NCI-H345 (cell line): Measurements from ENCODE around the gene ADPRHL1.
"Not testable (repeated sequence)": the region's sequence is repeated elsewhere in the genome, so short reads cannot be mapped to it uniquely, and the experiment has no call there.

ENCODE experiments used
- DNase-seq: peaks from one replicate; lab custom pipeline; 2025; lab: John Stamatoyannopoulos, UW

ADPRHL1 gene

GRCh38 chr13:113455384-113455783, 2.1 kb upstream of the ADPRHL1 start:
- no peak for DNase-seq

DNA sequence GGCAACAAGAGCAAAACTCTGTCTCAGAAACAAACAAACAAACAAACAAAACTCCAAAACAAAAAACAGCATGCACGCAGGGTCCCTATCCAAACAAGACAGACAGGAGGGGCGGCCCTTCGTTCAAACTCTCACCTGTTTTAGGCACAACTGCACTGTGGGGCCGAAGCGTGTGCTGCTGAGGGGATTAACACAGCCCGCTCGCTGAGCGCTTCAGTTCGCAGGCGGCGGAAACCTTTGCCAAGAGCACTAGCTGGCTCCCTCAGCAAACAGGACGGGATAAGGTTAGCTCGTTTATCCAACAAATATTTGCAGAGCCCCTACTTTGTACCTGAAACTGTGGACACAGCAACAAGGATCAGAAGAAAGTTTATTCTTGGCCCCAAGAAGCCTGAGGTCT, 1.6 kb upstream of the ADPRHL1 start:
- DNase-seq: no peak

- no peak for DNase-seq
These were observed 822 bp downstream of the ADPRHL1 start for GRCh38 chr13:113452466-113452865.

DNA sequence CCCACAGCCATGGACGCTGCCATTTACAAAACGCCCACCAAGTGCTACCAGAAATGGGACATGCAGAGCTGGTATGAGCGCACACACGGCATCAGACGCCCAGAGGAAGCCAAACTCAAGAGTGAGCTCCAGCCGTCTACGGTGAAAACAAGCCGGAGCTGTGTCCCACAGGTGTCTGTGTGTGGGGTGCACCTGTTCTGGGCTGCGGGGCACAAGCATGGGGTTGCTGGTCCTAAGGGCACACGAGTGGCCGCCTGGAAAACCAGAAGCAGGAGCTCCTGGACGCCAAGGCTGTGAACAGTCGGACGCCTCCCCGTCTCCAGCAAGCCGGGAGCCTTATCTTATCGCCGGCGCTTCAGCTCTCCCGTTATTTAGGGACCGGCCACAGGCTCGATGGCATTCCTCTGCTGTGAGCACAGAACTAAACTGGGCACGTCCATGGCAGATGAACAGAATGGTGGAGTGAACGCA, 1.3 kb downstream of the ADPRHL1 start:
- DNase-seq: no peak

DNA sequence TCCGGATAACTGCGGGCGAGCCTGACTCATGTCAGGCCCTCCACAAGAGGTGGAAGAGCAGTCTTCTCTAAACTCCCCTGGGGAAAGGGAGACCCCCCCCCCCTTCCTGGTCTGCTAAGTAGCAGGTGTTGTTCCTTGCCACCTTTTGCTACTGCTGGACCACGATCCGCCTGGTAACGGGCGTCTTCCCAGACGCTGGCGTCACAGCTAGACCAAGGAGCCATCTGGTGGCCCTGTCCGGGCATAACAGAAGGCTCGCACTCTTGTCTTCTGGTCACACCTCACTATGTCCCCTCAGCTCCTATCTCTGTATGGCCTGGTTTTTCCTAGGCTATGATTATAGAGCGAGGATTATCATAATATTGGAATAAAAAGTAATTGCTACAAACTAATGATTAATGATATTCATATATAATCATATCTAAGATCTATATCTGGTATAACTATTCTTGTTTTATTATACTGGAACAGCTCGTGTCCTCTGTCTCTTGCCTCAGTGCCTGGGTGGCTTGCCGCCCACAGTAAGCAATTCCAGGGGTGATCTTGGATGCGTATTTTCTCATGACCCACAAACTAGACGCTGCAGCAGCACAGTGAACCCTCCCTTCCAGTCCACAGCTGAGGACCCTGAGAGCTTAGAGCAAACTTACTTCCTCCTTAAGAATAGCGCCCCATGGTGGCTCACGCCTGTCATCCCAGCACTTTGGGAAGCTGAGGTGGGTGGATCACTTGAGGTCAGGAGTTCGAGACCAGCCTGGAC, 2.2 kb downstream of the ADPRHL1 start:
- peak; percentile 27 for DNase-seq

DNA sequence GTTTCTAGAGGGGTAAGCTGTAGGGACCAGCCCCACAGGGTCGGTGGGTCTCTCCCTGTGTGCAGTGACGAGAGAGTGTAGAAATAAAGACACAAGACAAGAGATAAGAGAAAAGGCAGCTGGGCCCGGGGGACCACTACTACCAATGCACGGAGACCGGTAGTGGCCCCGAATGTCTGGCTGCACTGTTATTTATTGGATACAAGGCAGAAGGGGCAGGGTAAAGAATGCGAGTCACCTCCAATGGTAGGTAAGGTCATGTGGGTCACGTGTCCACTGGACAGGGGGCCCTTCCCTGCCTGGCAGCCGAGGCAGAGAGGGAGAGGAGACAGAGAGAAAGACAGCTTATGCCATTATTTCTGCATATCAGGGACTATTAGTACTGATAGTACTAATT, 2.9 kb downstream of the ADPRHL1 start:
- DNase-seq: not testable (repeated sequence)

DNA sequence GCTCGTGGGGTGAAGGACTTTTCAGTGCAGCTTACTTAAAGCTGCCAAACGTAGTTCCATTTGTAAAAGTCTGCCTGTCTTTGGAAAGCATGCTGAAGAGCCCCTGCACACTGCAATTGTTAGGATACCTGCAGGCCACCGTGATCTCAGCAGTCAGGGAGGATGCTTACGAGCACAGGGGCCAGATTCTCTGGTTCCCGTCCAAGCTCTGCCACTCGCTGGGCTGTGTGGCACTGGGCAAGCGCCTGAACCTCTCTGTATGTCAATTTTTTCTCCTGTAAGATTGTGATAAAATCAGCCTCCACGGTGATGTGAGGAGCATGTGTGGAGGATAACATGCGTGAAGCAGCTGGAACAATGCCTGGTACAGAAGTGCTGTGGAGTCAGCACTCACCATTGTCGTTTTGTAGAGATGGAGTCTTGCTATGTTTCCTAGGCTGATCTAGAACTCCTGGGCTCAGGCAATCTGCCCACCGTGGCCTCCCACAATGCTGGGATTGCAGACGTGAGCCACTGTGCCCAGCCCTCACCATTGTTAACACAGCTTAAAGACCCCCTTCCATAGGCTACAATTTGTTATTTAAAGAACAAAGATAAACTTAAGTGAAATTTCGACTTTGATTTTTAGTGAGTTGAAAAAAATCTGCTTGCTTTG, 3.5 kb downstream of the ADPRHL1 start:
- DNase-seq: no peak

DNA sequence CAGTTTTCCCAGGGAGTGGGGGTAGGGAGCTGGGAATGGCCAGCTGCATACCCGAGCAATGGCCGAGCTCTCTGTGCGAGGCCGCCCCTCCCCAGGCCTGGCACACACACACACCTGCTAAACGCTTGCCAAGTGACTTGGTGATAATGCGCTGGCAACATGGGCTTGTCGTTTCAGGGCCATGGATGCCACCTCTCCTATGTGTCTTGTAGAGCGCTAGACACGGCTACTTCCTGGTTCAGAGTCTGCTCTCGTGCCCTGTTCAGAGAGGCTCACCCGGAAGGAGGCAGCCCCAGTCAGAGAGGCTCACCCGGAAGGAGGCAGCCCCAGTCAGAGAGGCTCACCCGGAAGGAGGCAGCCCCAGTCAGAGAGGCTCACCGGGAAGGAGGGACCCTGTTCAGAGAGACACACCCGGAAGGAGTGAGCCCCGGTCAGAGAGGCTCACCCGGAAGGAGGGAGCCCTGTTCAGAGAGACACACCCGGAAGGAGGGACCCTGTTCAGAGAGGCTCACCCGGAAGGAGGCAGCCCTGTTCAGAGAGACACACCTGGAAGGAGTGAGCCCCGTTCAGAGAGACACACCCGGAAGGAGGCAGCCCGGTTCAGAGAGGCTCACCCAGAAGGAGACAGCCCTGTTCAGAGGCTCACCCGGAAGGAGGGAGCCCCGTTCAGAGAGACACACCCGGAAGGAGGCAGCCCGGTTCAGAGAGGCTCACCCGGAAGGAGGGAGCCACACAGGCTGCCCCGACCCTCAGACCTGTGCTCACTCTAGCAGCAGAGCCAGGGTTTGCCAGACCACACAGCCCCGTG, 4.2 kb downstream of the ADPRHL1 start:
- DNase-seq: peak; percentile 97

- DNase-seq: peak; percentile 38
These were observed 4.8 kb downstream of the ADPRHL1 start for GRCh38 chr13:113448545-113448884.

DNA sequence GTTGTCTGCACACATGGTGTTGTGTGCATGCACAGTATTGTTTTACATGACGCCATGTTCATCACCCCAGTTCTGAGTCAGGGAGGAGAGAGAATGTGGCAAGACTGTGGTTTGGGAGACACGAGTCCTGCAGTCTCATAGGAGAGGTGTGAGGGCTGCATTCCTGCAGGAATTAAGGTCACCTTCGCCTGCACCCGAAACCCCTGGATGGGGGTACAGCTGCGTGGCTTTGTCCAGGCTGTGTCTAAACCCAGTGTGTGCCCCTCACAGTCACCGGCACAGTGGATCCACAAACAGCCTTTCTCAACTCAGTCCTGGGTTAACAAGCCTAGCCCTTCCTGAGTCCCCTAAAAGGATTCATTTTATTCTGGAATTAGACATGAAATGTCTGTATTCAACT, 5.7 kb downstream of the ADPRHL1 start:
- DNase-seq: no peak

DNA sequence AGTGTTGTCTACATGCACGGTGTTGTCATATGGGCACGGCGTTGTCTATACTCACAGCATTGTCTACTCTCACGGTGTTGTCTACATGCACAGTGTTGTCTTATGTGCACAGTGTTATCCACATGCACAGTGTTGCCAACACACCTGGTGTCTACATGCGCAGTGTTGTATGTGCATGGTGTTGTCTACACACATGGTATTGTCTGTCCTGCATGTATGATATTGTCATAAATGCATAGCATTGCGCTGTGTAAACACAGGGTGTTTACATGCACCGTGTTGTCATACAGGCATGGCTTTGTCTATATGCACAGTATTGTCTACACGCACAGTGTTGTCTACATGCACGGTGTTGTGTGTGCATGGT, 6.8 kb downstream of the ADPRHL1 start:
- no peak for DNase-seq

- peak; percentile 78 for DNase-seq
These were observed 7.3 kb downstream of the ADPRHL1 start for GRCh38 chr13:113445791-113446487.

DNA sequence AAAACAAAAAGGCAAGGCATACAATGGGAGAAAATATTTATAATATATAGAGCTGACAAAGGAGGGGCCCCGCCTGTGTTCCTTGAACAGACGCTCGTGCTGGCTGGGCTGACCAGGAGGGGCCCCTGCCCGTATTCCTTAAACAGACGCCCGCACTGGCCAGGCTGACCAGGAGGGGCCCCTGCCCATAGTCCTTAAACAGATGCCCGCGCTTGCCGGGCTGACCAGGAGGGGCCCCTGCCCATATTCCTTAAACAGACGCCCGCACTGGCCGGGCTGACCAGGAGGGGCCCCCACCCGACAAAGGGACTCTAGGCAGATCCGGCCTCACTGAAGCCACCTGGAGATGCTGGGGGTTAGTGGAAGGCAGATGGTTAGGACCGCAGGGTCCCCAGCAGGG, 9.3 kb downstream of the ADPRHL1 start:
- no peak for DNase-seq

- DNase-seq: no peak
These were observed 10.3 kb downstream of the ADPRHL1 start for GRCh38 chr13:113442985-113443362.

- DNase-seq: no peak
These were observed 10.8 kb downstream of the ADPRHL1 start for GRCh38 chr13:113442354-113442984.

DNA sequence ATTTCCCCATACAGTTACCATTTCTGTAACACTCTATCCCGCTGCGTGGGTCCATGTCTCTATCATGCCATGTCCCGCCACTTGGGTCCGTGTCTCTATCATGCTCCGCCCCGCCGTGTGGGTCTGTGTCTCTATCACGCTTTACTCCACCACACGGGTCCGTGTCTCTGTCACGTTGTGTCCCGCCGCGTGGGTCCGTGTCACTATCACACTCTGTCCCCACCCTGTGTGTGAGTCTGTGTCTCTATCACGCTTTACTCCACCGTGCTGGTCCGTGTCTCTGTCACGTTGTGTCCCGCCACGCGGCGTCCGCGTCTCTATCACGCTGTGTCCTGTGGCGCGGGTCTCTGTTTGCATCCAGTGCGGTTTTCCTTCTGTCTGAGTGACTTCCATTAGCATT, 11.6 kb downstream of the ADPRHL1 start:
- DNase-seq: no peak

- no peak for DNase-seq
These were observed 15.8 kb downstream of the ADPRHL1 start for GRCh38 chr13:113437408-113438010.

GRCh38 chr13:113436866-113437265, 16.4 kb downstream of the ADPRHL1 start:
- not testable (repeated sequence) for DNase-seq

DNA sequence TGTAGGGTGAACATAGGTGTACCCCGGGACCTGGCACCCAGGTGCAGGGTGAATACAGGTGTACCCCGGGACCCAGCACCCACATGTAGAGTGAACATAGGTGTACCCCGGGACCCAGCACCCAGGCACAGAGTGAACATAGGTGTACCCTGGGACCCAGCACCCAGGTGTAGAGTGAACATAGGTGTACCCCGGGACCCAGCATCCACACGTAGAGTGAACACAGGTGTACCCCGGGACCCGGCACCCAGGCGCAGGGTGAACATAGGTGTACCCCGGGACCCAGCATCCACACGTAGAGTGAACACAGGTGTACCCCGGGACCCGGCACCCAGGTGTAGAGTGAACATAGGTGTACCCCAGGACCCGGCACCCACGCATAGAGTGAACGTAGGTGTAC, 17.4 kb downstream of the ADPRHL1 start:
- DNase-seq: not testable (repeated sequence)

- DNase-seq: no peak
These were observed 19.8 kb downstream of the ADPRHL1 start for GRCh38 chr13:113433391-113433916.
